ENCODE data around the gene LTF. TPM values are rescaled to one million over a fixed set of nuclear protein-coding genes. Genes with fewer than 3 reads are reported as not detected.

LTF gene
- total and polyA plus RNA-seq, 9 of the 15 experiments (the other 6 are each of a cell fraction or from before 2014, with no cell fraction given) = 0.07 TPM; not detected in 8

DNA sequence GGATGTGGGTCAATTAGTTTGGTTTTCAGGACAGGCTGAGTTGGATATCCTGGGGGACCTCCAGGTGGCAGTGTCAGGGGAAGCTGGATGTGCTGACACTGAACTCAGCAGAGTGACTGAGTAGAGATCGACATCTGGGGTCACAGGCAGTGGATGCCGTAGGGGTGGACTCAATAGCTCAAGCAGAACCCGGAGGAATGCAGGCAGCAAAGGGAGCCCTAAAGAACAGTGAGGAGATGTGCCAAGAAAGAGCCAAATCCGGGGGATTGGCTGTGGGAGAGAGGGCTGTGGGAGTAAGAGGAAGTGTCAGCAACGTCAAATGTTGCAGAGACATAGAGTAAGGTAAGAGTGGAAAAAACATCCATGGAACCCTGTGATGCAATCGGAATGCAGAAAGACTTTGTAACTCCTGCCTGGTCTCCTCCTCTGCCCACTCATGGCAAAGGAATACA is 69.5 kb downstream of the LTF start (continued):
- TF ChIP-seq ZNF408 (CRISPR knock-in tag; IDR thresholded peaks at IDR 0.05; ENCODE audit: low read depth) (no peak), NFIX (CRISPR knock-in tag; IDR thresholded peaks at IDR 0.05; ENCODE audit: low read depth) (no peak), ZNF507 (tag; conservative IDR thresholded peaks at IDR 0.05) (no peak), ZFP30 (CRISPR knock-in tag; IDR thresholded peaks at IDR 0.05; ENCODE audit: borderline replicate concordance) (no peak), PHF21A (IDR thresholded peaks at IDR 0.05; ENCODE audit: borderline replicate concordance, low read depth) (no peak), SIX5 (IDR thresholded peaks at IDR 0.05; ENCODE audit: borderline replicate concordance in 1 of 2, insufficient read depth in 1 of 2, low read depth in 1 of 2, low read length in 2 of 2) (no peak), MECOM (CRISPR knock-in tag; IDR thresholded peaks at IDR 0.05) (no peak), ZFP36 (IDR thresholded peaks at IDR 0.05; ENCODE audit: low read depth, low read length, partially characterized antibody) (peak; percentile 98), HDAC1 (IDR thresholded peaks at IDR 0.05) (no peak), ESRRB (CRISPR knock-in tag; IDR thresholded peaks at IDR 0.05; ENCODE audit: borderline replicate concordance) (no peak), POU5F1 (IDR thresholded peaks at IDR 0.05; ENCODE audit: borderline replicate concordance, low read depth, low read length, partially characterized antibody) (no peak), ZNF778 (CRISPR knock-in tag; IDR thresholded peaks at IDR 0.05) (no peak), NELFE (IDR thresholded peaks at IDR 0.05; ENCODE audit: insufficient read depth, insufficient read length) (no peak), ETV5 (CRISPR knock-in tag; IDR thresholded peaks at IDR 0.05; ENCODE audit: low read depth) (no peak), HMG20A (CRISPR knock-in tag; conservative IDR thresholded peaks at IDR 0.05) (no peak), NCOA6 (IDR thresholded peaks at IDR 0.05) (no peak), ZFX (CRISPR knock-in tag; IDR thresholded peaks at IDR 0.05) (no peak), ZNF224 (CRISPR knock-in tag; IDR thresholded peaks at IDR 0.05) (no peak), FOXP1 (CRISPR knock-in tag; IDR thresholded peaks at IDR 0.05) (no peak)
- TF ChIP-seq, protein P1, sequence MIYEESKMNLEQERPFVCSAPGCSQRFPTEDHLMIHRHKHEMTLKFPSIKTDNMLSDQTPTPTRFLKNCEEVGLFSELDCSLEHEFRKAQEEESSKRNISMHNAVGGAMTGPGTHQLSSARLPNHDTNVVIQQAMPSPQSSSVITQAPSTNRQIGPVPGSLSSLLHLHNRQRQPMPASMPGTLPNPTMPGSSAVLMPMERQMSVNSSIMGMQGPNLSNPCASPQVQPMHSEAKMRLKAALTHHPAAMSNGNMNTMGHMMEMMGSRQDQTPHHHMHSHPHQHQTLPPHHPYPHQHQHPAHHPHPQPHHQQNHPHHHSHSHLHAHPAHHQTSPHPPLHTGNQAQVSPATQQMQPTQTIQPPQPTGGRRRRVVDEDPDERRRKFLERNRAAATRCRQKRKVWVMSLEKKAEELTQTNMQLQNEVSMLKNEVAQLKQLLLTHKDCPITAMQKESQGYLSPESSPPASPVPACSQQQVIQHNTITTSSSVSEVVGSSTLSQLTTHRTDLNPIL (CRISPR knock-in tag; IDR thresholded peaks at IDR 0.05) = no peak
- TF ChIP-seq, protein P2, sequence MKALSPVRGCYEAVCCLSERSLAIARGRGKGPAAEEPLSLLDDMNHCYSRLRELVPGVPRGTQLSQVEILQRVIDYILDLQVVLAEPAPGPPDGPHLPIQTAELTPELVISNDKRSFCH (CRISPR knock-in tag; IDR thresholded peaks at IDR 0.05) = no peak
- TF ChIP-seq, protein P2 (tag; IDR thresholded peaks at IDR 0.05) = no peak
- TF ChIP-seq, protein P3, sequence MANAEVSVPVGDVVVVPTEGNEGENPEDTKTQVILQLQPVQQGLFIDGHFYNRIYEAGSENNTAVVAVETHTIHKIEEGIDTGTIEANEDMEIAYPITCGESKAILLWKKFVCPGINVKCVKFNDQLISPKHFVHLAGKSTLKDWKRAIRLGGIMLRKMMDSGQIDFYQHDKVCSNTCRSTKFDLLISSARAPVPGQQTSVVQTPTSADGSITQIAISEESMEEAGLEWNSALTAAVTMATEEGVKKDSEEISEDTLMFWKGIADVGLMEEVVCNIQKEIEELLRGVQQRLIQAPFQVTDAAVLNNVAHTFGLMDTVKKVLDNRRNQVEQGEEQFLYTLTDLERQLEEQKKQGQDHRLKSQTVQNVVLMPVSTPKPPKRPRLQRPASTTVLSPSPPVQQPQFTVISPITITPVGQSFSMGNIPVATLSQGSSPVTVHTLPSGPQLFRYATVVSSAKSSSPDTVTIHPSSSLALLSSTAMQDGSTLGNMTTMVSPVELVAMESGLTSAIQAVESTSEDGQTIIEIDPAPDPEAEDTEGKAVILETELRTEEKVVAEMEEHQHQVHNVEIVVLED (CRISPR knock-in tag; IDR thresholded peaks at IDR 0.05) = no peak
- TF ChIP-seq, protein P4, sequence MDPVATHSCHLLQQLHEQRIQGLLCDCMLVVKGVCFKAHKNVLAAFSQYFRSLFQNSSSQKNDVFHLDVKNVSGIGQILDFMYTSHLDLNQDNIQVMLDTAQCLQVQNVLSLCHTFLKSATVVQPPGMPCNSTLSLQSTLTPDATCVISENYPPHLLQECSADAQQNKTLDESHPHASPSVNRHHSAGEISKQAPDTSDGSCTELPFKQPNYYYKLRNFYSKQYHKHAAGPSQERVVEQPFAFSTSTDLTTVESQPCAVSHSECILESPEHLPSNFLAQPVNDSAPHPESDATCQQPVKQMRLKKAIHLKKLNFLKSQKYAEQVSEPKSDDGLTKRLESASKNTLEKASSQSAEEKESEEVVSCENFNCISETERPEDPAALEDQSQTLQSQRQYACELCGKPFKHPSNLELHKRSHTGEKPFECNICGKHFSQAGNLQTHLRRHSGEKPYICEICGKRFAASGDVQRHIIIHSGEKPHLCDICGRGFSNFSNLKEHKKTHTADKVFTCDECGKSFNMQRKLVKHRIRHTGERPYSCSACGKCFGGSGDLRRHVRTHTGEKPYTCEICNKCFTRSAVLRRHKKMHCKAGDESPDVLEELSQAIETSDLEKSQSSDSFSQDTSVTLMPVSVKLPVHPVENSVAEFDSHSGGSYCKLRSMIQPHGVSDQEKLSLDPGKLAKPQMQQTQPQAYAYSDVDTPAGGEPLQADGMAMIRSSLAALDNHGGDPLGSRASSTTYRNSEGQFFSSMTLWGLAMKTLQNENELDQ (CRISPR knock-in tag; IDR thresholded peaks at IDR 0.05; ENCODE audit: borderline replicate concordance) = no peak

Data from K562 (cell line).